Naive thymus-derived CD4-positive, alpha-beta T cell (primary cell): ENCODE results near the gene NNMT. TPM values are rescaled to one million over a fixed set of nuclear protein-coding genes. Genes with fewer than 3 reads are reported as not detected.

Source experiments
- ATAC-seq: fragments of 150-1000 bp; cut with Tn5 transposase; 2 replicates; pipeline ENCODE4 v1.10.0; 2021; ENCODE audit warnings: mild to moderate bottlenecking, moderate library complexity
- CTCF ChIA-PET: fragments of 350-600 bp; sonication (Branson Sonifier 250); formaldehyde crosslinking; loops from one replicate; lab custom pipeline; 2021; ENCODE audit warnings: antibody characterized with exemption; lab: Charles Lee
- POLR2A ChIA-PET: fragments of 350-600 bp; sonication (Branson Sonifier 250); formaldehyde crosslinking; loops from one replicate; lab custom pipeline; 2021; ENCODE audit warnings: antibody characterized with exemption, inconsistent platforms; lab: Charles Lee
- DNase-seq, 9 donors: peaks; one replicate each; pipeline versions ENCODE4 v3.0.0 to v3.0.0-alpha.2; 2020 to 2022; ENCODE audit warnings: mixed read lengths in 1 of 9
- H3K27ac ChIP-seq: one replicate; pipeline ENCODE4 v1.7.0; 2013; ENCODE audit warnings: mild to moderate bottlenecking, low read depth, low read length, moderate library complexity
- H3K27me3 ChIP-seq, 2 donors: one replicate each; pipeline ENCODE4 v1.7.0; 2013; ENCODE audit warnings: low read length in 2 of 2, mild to moderate bottlenecking in 2 of 2, moderate library complexity in 2 of 2; ENCODE audit not compliant: control insufficient read depth in 2 of 2, insufficient read depth in 2 of 2
- H3K36me3 ChIP-seq, 3 experiments: 1 replicate in 2 of 3; 2 replicates in 1 of 3; pipeline ENCODE4 v1.7.0; 2013; ENCODE audit warnings: low read length in 3 of 3, mild to moderate bottlenecking in 3 of 3, moderate library complexity in 1 of 3; ENCODE audit not compliant: insufficient read depth in 3 of 3, control insufficient read depth in 2 of 3
- H3K4me1 ChIP-seq, 2 donors: one replicate each; pipeline ENCODE4 v1.7.0; 2013; ENCODE audit warnings: low read length in 2 of 2, mild to moderate bottlenecking in 2 of 2, moderate library complexity in 1 of 2; ENCODE audit not compliant: control insufficient read depth in 2 of 2, insufficient read depth in 2 of 2
- H3K4me3 ChIP-seq: 2 replicates; pipeline ENCODE4 v1.7.0; 2013; ENCODE audit warnings: mild to moderate bottlenecking, low read length
- H3K9me3 ChIP-seq, 3 experiments: 1 replicate in 2 of 3; 2 replicates in 1 of 3; pipeline ENCODE4 v1.7.0; 2013; ENCODE audit warnings: low read length in 3 of 3; ENCODE audit not compliant: control insufficient read depth in 2 of 3
- H3K27ac Mint-ChIP-seq, 9 donors: one replicate each; pipeline ENCODE4 v1.8.0; 2020 to 2022; ENCODE audit warnings: mixed read lengths in 9 of 9, mild to moderate bottlenecking in 8 of 9, moderate library complexity in 5 of 9, inconsistent platforms in 2 of 9
- H3K27me3 Mint-ChIP-seq, 5 donors: one replicate each; pipeline ENCODE4 v1.8.0; 2021 to 2022; ENCODE audit warnings: mixed read lengths in 5 of 5, mild to moderate bottlenecking in 1 of 5
- H3K36me3 Mint-ChIP-seq, 5 donors: one replicate each; pipeline ENCODE4 v1.8.0; 2020 to 2022; ENCODE audit warnings: mixed read lengths in 5 of 5, mild to moderate bottlenecking in 3 of 5, inconsistent platforms in 1 of 5
- H3K4me1 Mint-ChIP-seq, 7 donors: one replicate each; pipeline ENCODE4 v1.8.0; 2020 to 2022; ENCODE audit warnings: mixed read lengths in 7 of 7, mild to moderate bottlenecking in 3 of 7, inconsistent platforms in 1 of 7
- H3K4me3 Mint-ChIP-seq, 10 donors: one replicate each; pipeline ENCODE4 v1.8.0; 2020 to 2022; ENCODE audit warnings: mild to moderate bottlenecking in 10 of 10, mixed read lengths in 10 of 10, moderate library complexity in 6 of 10, inconsistent platforms in 2 of 10
- H3K9me3 Mint-ChIP-seq, 11 donors: one replicate each; pipeline ENCODE4 v1.8.0; 2020 to 2022; ENCODE audit warnings: mixed read lengths in 11 of 11, mild to moderate bottlenecking in 4 of 11, inconsistent platforms in 1 of 11, moderate library complexity in 1 of 11
- intact Hi-C, 2 donors: fragments of 100-400 bp; cut with micrococcal nuclease; formaldehyde crosslinking; loops; one replicate each; pipeline ENCODE4 v1.15.1; 2023
- polyA plus RNA-seq, 2 donors: library from polyadenylated mRNA; unstranded; fragments of 300-500 nt; fragmentation: Illumina TruSeq; gene quantifications; one replicate each; pipeline ENCODE4 v1.2.3, GENCODE V29; 2021
- total RNA-seq, 6 experiments: library from RNA in 5 of 6; stranded (reverse) in 5 of 6; gene quantifications; 1 replicate in 5 of 6; 2 replicates in 1 of 6; pipeline ENCODE4 v1.2.3 and lab custom pipeline; 2021 to 2026

The NNMT gene
- total and polyA plus RNA-seq, 7 experiments from 2014 or later = not detected

GRCh38 chr11:114257621-114258558 is 38.3 kb upstream of the NNMT start:
- intact Hi-C loops = no loop called here
- Histone ChIP-seq H3K27ac (no peak overlapping the region), H3K4me3 (no peak overlapping the region), H3K4me1 (no peaks in the 10 kb centered on the region), H3K9me3 (no peaks in the 10 kb centered on the region), H3K36me3 (no peaks in the 10 kb centered on the region), H3K27me3 (no peaks in the 10 kb centered on the region)
- peaks cover 0 to 7% (median 4%) of the 10 kb centered on the region in 7 donors for H3K4me1 Mint-ChIP-seq
- POLR2A ChIA-PET = no interaction called here
- ATAC-seq = no peak
- no peak overlapping the region for H3K4me3 Mint-ChIP-seq
- H3K27me3 Mint-ChIP-seq = no peaks in the 10 kb centered on the region
- no peaks in the 10 kb centered on the region for H3K9me3 Mint-ChIP-seq
- CTCF ChIA-PET = interaction anchor here (9.9 to 10.2 kb wide), 3 partner anchors 225 to 362 kb away, joined by 117 to 148 read pairs (median 143); no protein-coding TSS in a partner anchor
- no peak for DNase-seq
- no peaks in the 10 kb centered on the region for H3K36me3 Mint-ChIP-seq
- H3K27ac Mint-ChIP-seq = no peak overlapping the region

- intact Hi-C loops = no loop called here
- no peaks in the 10 kb centered on the region for H3K9me3 Mint-ChIP-seq
- Histone ChIP-seq H3K4me3 (no peak overlapping the region), H3K36me3 (no peaks in the 10 kb centered on the region), H3K9me3 (no peaks in the 10 kb centered on the region), H3K27ac (no peak overlapping the region), H3K27me3 (no peaks in the 10 kb centered on the region), H3K4me1 (no peaks in the 10 kb centered on the region)
- H3K27me3 Mint-ChIP-seq = no peaks in the 10 kb centered on the region
- DNase-seq (no peak), ATAC-seq (peak; percentile 50)
- CTCF ChIA-PET = interaction anchor here (1.1 to 10.2 kb wide), 6 partner anchors 43 to 363 kb away, joined by 3 to 148 read pairs (median 60); no protein-coding TSS in a partner anchor
- H3K4me1 Mint-ChIP-seq = peaks cover 0 to 7% (median 4%) of the 10 kb centered on the region in 7 donors
- H3K36me3 Mint-ChIP-seq = no peaks in the 10 kb centered on the region
- H3K4me3 Mint-ChIP-seq = no peak overlapping the region
- H3K27ac Mint-ChIP-seq = peak overlapping the region in 2 of 9 donors; percentile 32 to 47
- POLR2A ChIA-PET = no interaction called here
Measured at GRCh38 chr11:114258696-114259095, 37.5 kb upstream of the NNMT start.

- POLR2A ChIA-PET = no interaction called here
Measured at GRCh38 chr11:114259124-114259526, 37.1 kb upstream of the NNMT start.

GRCh38 chr11:114259551-114259983 is 36.6 kb upstream of the NNMT start:
- no peak for DNase-seq
- H3K4me3 ChIP-seq = no peak overlapping the region

More at GRCh38 chr11:114259124-114259526, 37.1 kb upstream of the NNMT start:
- DNase-seq = no peak
- intact Hi-C loops = no loop called here
- no peak overlapping the region for H3K27ac ChIP-seq
- H3K27me3 ChIP-seq = no peaks in the 10 kb centered on the region
- no peaks in the 10 kb centered on the region for H3K27me3 Mint-ChIP-seq
- H3K36me3 ChIP-seq = no peaks in the 10 kb centered on the region
- no peaks in the 10 kb centered on the region for H3K9me3 ChIP-seq
- H3K4me1 ChIP-seq = no peaks in the 10 kb centered on the region
- CTCF ChIA-PET = interaction anchor here (1.1 to 10.2 kb wide), 8 partner anchors 7 to 363 kb away, joined by 3 to 148 read pairs (median 10); no protein-coding TSS in a partner anchor
- H3K4me1 Mint-ChIP-seq = peaks cover 0 to 7% (median 4%) of the 10 kb centered on the region in 7 donors
- no peak overlapping the region for H3K4me3 ChIP-seq
- no peak for ATAC-seq
- H3K36me3 Mint-ChIP-seq = no peaks in the 10 kb centered on the region
- H3K9me3 Mint-ChIP-seq = no peaks in the 10 kb centered on the region
- H3K27ac Mint-ChIP-seq = peak overlapping the region in 2 of 9 donors; percentile 47 to 65
- H3K4me3 Mint-ChIP-seq = no peak overlapping the region

GRCh38 chr11:114260077-114260476 is 36.1 kb upstream of the NNMT start:
- Histone ChIP-seq H3K9me3 (no peaks in the 10 kb centered on the region), H3K27me3 (no peaks in the 10 kb centered on the region), H3K36me3 (no peaks in the 10 kb centered on the region), H3K4me3 (no peak overlapping the region), H3K27ac (no peak overlapping the region), H3K4me1 (no peaks in the 10 kb centered on the region)
- ChIA-PET CTCF (interaction anchor here (0.9 to 10.2 kb wide), 20 partner anchors 8 to 954 kb away, joined by 3 to 148 read pairs (median 5); no protein-coding TSS in a partner anchor), POLR2A (interaction anchor here (0.6 to 2.4 kb wide), 3 partner anchors 136 to 265 kb away, joined by 3 to 7 read pairs (median 5); no protein-coding TSS in a partner anchor)
- Mint-ChIP-seq H3K4me1 (peaks cover 0 to 7% (median 4%) of the 10 kb centered on the region in 7 donors), H3K27me3 (no peaks in the 10 kb centered on the region), H3K4me3 (no peak overlapping the region), H3K27ac (no peak overlapping the region), H3K9me3 (no peaks in the 10 kb centered on the region), H3K36me3 (no peaks in the 10 kb centered on the region)
- ATAC-seq (no peak), DNase-seq (no peak)
- intact Hi-C loops = loop anchor here in 1 of 2 donors (2.0 to 5.0 kb wide), 3 partner anchors 99 to 953 kb away; no protein-coding TSS in a partner anchor

More at GRCh38 chr11:114259551-114259983, 36.6 kb upstream of the NNMT start:
- no peak for ATAC-seq
- POLR2A ChIA-PET = interaction anchor here (0.6 to 2.4 kb wide), 2 partner anchors 135 to 222 kb away, joined by 3 to 7 read pairs; no protein-coding TSS in a partner anchor
- Histone ChIP-seq H3K4me1 (no peaks in the 10 kb centered on the region), H3K36me3 (no peaks in the 10 kb centered on the region), H3K9me3 (no peaks in the 10 kb centered on the region), H3K27me3 (no peaks in the 10 kb centered on the region), H3K27ac (no peak overlapping the region)
- no peaks in the 10 kb centered on the region for H3K9me3 Mint-ChIP-seq
- H3K27ac Mint-ChIP-seq = peak overlapping the region in 1 of 9 donors; percentile 65
- H3K4me3 Mint-ChIP-seq = no peak overlapping the region
- intact Hi-C loops = no loop called here
- no peaks in the 10 kb centered on the region for H3K27me3 Mint-ChIP-seq
- H3K4me1 Mint-ChIP-seq = peaks cover 0 to 7% (median 4%) of the 10 kb centered on the region in 7 donors
- no peaks in the 10 kb centered on the region for H3K36me3 Mint-ChIP-seq
- CTCF ChIA-PET = interaction anchor here (1.0 to 10.2 kb wide), 11 partner anchors 8 to 364 kb away, joined by 3 to 148 read pairs (median 5); no protein-coding TSS in a partner anchor

- no peak overlapping the region for H3K27ac ChIP-seq
- CTCF ChIA-PET = interaction anchor here (0.6 to 10.2 kb wide), 28 partner anchors 9 to 954 kb away, joined by 3 to 148 read pairs (median 4); no protein-coding TSS in a partner anchor
- ATAC-seq = no peak
- no peak overlapping the region for H3K4me3 ChIP-seq
- no peak overlapping the region for H3K27ac Mint-ChIP-seq
- no peaks in the 10 kb centered on the region for H3K9me3 ChIP-seq
- H3K36me3 ChIP-seq = no peaks in the 10 kb centered on the region
- H3K27me3 ChIP-seq = no peaks in the 10 kb centered on the region
- H3K4me1 Mint-ChIP-seq = peaks cover 0 to 7% (median 4%) of the 10 kb centered on the region in 7 donors
- intact Hi-C loops = loop anchor here in 1 of 2 donors (2.0 to 5.0 kb wide), 3 partner anchors 100 to 953 kb away; no protein-coding TSS in a partner anchor
- H3K4me1 ChIP-seq = no peaks in the 10 kb centered on the region
- no peaks in the 10 kb centered on the region for H3K9me3 Mint-ChIP-seq
- DNase-seq = no peak
- POLR2A ChIA-PET = interaction anchor here (0.7 to 2.4 kb wide), 4 partner anchors 82 to 266 kb away, joined by 3 to 7 read pairs (median 4); no protein-coding TSS in a partner anchor
- H3K4me3 Mint-ChIP-seq = no peak overlapping the region
- no peaks in the 10 kb centered on the region for H3K36me3 Mint-ChIP-seq
- no peaks in the 10 kb centered on the region for H3K27me3 Mint-ChIP-seq
Measured at GRCh38 chr11:114260483-114260882, 35.7 kb upstream of the NNMT start.
